Activated naive CD4-positive, alpha-beta T cell (primary cell): ENCODE measurements around the gene DENND5A.

Experiments used
- DNase-seq, 4 experiments: peaks; one replicate each; lab custom pipeline; 2025; lab: John Stamatoyannopoulos, UW

Gene DENND5A

GRCh38 chr11:9095421-9095820 lies 169.7 kb downstream of the DENND5A start:
- no peak for DNase-seq

- DNase-seq, result no peak
These were observed 170.7 kb downstream of the DENND5A start for GRCh38 chr11:9094420-9094819.

DNA sequence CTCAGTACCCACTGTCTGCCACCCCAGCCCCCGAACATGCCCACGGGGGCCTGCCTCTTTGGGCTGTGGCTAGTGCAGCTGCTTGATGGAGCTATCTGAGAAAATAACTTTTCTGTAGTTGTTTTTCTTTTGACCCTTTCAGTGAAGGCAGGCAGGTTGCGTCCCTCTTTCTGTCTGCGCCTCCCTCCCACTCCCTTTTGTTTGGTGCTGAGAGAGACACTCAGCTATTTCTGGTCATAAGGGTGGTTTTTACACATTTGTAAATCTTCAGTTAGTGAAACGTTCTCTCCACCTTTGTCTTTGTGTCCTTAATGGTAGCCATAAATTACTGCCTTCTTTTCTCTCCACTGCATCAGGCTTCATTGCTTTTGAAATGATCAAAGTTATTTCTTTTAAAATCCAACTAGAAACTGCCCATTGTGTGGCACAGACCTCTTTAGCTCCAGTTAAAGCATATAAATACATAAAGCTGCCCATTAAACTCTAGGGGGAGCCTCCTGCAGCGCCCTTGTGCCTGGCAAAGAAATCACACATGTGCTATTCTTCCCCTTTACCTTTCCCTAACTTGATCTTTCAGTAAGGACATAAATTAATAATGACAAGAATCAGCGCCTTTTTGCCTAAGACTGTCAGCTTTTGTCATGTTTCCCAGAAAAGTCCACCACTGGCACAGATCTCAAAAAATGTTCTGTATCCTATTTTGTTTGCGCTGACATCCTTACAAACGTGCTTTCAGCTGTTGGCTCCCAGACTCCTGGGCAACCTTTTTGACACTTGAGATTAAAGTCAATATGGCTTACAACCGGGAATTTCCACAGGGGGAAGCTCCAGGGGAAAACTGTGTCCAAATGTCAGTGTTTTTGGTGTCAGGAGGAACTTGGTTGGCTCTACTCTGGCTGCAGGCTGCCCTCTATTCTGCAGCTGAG lies 172.0 kb downstream of the DENND5A start:
- DNase-seq, result no peak

DNA sequence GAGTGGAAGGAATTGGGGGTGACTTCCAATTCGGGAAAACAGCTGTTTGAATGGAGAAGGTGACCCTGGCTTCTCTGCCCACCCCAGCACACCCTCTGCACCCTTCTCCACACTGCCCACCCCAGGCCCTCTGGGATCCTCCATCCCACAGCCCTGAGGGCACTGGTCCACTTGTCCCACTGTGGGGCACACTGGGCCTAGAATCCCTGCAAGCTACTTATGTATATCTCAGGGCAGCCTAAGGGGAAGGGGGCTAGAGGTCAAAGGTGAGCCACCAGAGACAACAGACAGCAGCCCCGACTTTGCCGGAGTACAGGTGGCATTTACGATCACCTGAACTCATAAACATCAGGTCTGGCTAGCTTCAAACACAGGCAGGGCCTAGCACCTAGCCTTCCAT lies 173.1 kb downstream of the DENND5A start:
- DNase-seq, result no peak

DNA sequence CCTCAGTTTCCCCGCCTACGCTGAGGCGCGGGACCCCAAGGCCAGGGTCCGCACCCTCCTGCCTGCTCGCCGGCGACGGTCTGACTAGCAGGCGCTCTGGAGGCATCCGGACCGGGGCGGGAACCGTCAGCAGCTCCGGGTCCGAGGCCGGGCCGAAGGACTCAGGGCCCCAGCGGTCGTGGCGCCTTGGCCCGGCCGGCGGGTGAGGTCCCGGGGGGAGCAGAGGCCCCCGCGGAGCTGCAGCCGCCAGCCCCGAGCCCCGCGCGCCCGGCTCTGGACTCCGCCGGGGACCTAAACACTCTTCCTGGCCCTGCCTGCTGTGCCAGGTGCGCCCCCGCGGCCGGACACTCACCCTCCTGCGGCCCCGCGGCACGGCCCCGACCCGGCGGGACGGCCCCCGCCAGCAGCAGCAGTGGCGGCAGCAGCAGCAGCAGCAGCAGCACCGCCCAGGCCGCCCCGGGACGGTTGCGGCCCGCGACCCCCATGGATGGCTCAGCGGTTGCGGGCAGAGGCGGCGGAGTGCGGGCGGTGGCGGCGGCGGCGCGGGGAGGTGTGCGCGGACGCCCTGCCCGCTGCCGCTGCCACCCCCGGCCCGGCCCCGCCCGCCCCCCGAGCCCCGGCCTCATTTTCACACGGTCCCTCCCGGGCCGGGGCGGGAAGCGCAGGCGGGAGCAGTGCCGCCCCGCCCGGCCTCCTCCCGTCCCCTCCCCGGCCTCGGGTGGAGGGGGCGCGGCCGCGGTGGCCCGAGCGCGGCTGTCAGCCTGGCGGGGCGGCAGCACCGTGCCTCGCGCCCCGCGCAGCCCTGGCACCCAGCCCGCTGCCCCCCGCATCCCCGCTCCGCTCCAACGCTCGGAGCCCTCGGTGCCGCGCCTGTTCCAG lies 173.9 kb downstream of the DENND5A start, which contains the start of gene SCUBE2:
SCUBE2 (minus strand) TSS at position 556 of the 879 bp plus-strand sequence; CDS start at position 485, 71 bp downstream.
- DNase-seq, result no peak

DNA sequence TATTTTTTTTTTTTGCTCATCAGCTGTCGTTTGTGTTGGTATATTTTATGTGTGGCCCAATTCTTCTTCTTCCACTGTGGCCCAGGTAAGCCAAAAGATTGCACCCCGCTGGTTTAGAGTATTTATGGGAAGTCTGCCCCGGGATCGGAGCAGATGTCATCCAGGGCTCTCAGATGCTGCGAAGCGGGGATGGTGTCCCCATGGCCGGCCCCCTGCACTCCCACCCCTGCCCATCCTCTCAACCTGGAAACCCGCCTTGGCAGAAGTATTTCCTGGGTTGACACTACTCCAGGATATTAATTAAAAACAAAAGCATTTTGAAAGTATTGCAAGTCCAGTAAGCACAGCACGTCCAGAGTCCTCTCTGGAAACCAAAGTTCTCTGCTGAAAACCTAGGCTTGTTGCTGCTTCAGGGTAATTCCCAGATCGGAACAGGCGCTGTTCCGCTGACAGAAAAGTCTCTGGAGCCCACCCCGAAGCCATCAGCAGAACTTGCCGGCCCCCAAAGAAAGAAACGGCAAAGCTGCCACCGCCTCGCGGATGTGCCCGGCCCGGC lies 174.6 kb downstream of the DENND5A start:
- DNase-seq, result no peak

- DNase-seq, result no peak
These were observed 175.5 kb downstream of the DENND5A start for GRCh38 chr11:9089636-9090035.

GRCh38 chr11:9089061-9089460 lies 176.1 kb downstream of the DENND5A start:
- DNase-seq, result no peak
